ENCODE data around the gene APPL1.
A peak's percentile ranks its signal among the peaks of the same experiment; 100 is the strongest.

APPL1 gene

DNA sequence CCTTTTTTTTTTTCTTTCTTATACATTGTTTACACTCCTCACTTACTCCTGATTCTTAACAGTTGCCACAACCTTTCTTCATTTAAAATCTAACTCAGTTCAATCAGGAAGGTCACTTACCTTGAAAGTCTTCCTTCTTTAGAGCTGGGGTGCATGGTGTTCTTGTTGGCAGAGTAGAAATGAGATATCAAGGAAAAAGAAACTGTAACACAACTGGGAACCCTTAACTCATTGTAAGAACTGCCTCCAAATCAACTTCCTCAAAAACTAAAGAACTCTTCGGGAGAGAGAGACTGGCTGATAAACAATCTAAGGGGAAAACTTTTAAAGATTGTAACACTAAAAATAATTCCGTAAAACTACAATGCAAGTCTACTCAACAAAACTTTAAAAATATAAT, 1.4 kb upstream of the APPL1 start:
- DNase-seq (ENCODE audit: insufficient read length, low spot score), result no peak
- FAIRE-seq, result no peak

GRCh38 chr3:57227930-57228751, 612 bp downstream of the APPL1 start:
- FAIRE-seq, result peak; percentile 76
- TF ChIP-seq TAF1 (IDR thresholded peaks at IDR 0.05; ENCODE audit: low read depth, low read length) (no peak), POU2F2 (IDR thresholded peaks at IDR 0.05; ENCODE audit: low read depth, low read length) (no peak), SPI1 (IDR thresholded peaks at IDR 0.05; ENCODE audit: low read depth, low read length) (no peak), POLR2A (IDR thresholded peaks at IDR 0.05; ENCODE audit: low read depth, low read length) (no peak), POLR2AphosphoS5 (IDR thresholded peaks at IDR 0.05; ENCODE audit: low read depth, low read length) (no peak), PAX5 (IDR thresholded peaks at IDR 0.05; ENCODE audit: insufficient read depth, low read length, severe bottlenecking) (no peak)
- no peak for DNase-seq (ENCODE audit: insufficient read length, low spot score)

More for the DNA sequence above, 1.4 kb upstream of the APPL1 start:
- no peak for TF ChIP-seq SPI1 (IDR thresholded peaks at IDR 0.05; ENCODE audit: low read depth, low read length)
- TF ChIP-seq POLR2A (IDR thresholded peaks at IDR 0.05; ENCODE audit: low read depth, low read length), result no peak
- TF ChIP-seq POU2F2 (IDR thresholded peaks at IDR 0.05; ENCODE audit: low read depth, low read length), result no peak
- no peak for TF ChIP-seq PAX5 (IDR thresholded peaks at IDR 0.05; ENCODE audit: insufficient read depth, low read length, severe bottlenecking)
- TF ChIP-seq POLR2AphosphoS5 (IDR thresholded peaks at IDR 0.05; ENCODE audit: low read depth, low read length), result no peak
- TF ChIP-seq TAF1 (IDR thresholded peaks at IDR 0.05; ENCODE audit: low read depth, low read length), result no peak

GRCh38 chr3:57230006-57230405, 2.5 kb downstream of the APPL1 start:
- no peak for TF ChIP-seq TAF1 (IDR thresholded peaks at IDR 0.05; ENCODE audit: low read depth, low read length)
- TF ChIP-seq POU2F2 (IDR thresholded peaks at IDR 0.05; ENCODE audit: low read depth, low read length), result no peak
- no peak for TF ChIP-seq POLR2AphosphoS5 (IDR thresholded peaks at IDR 0.05; ENCODE audit: low read depth, low read length)
- no peak for TF ChIP-seq SPI1 (IDR thresholded peaks at IDR 0.05; ENCODE audit: low read depth, low read length)
- TF ChIP-seq PAX5 (IDR thresholded peaks at IDR 0.05; ENCODE audit: insufficient read depth, low read length, severe bottlenecking), result no peak
- no peak for TF ChIP-seq POLR2A (IDR thresholded peaks at IDR 0.05; ENCODE audit: low read depth, low read length)
- no peak for DNase-seq (ENCODE audit: insufficient read length, low spot score)
- FAIRE-seq, result no peak

- FAIRE-seq, result no peak
- DNase-seq (ENCODE audit: insufficient read length, low spot score), result no peak
- TF ChIP-seq POLR2A (IDR thresholded peaks at IDR 0.05; ENCODE audit: low read depth, low read length) (no peak), POU2F2 (IDR thresholded peaks at IDR 0.05; ENCODE audit: low read depth, low read length) (no peak), POLR2AphosphoS5 (IDR thresholded peaks at IDR 0.05; ENCODE audit: low read depth, low read length) (no peak), PAX5 (IDR thresholded peaks at IDR 0.05; ENCODE audit: insufficient read depth, low read length, severe bottlenecking) (no peak), SPI1 (IDR thresholded peaks at IDR 0.05; ENCODE audit: low read depth, low read length) (no peak), TAF1 (IDR thresholded peaks at IDR 0.05; ENCODE audit: low read depth, low read length) (no peak)
Observed at GRCh38 chr3:57233799-57234198, 6.3 kb downstream of the APPL1 start.

GRCh38 chr3:57234613-57235575, 7.4 kb downstream of the APPL1 start:
- FAIRE-seq (peak; percentile 73), DNase-seq (ENCODE audit: insufficient read length, low spot score) (no peak)
- TF ChIP-seq TAF1 (IDR thresholded peaks at IDR 0.05; ENCODE audit: low read depth, low read length), result no peak
- TF ChIP-seq POLR2AphosphoS5 (IDR thresholded peaks at IDR 0.05; ENCODE audit: low read depth, low read length), result no peak
- no peak for TF ChIP-seq PAX5 (IDR thresholded peaks at IDR 0.05; ENCODE audit: insufficient read depth, low read length, severe bottlenecking)
- TF ChIP-seq SPI1 (IDR thresholded peaks at IDR 0.05; ENCODE audit: low read depth, low read length), result no peak
- no peak for TF ChIP-seq POU2F2 (IDR thresholded peaks at IDR 0.05; ENCODE audit: low read depth, low read length)
- TF ChIP-seq POLR2A (IDR thresholded peaks at IDR 0.05; ENCODE audit: low read depth, low read length), result no peak

DNA sequence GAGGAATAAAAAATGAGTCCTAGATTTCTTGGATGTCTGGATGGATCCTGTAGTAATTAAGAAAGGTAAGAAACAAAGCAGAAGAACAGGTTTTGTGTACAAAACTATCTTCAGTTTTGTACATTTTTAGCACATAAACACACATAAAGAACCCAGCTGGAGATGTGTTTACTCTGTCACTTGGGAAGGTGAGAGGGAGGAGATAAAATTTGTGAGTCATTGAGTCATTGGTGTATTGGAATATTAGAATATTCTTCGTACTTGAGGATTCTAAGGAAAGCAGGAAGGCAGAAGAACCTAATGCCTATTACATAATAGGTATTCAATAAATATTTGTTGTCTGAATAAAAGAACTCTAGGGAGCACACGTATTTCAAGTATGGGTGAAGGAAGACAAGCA, 17.4 kb downstream of the APPL1 start:
- DNase-seq (ENCODE audit: insufficient read length, low spot score) (no peak), FAIRE-seq (no peak)
- TF ChIP-seq POLR2AphosphoS5 (IDR thresholded peaks at IDR 0.05; ENCODE audit: low read depth, low read length) (no peak), TAF1 (IDR thresholded peaks at IDR 0.05; ENCODE audit: low read depth, low read length) (no peak), POLR2A (IDR thresholded peaks at IDR 0.05; ENCODE audit: low read depth, low read length) (no peak), SPI1 (IDR thresholded peaks at IDR 0.05; ENCODE audit: low read depth, low read length) (no peak), POU2F2 (IDR thresholded peaks at IDR 0.05; ENCODE audit: low read depth, low read length) (no peak), PAX5 (IDR thresholded peaks at IDR 0.05; ENCODE audit: insufficient read depth, low read length, severe bottlenecking) (no peak)

GRCh38 chr3:57252404-57252803, 24.9 kb downstream of the APPL1 start:
- no peak for TF ChIP-seq SPI1 (IDR thresholded peaks at IDR 0.05; ENCODE audit: low read depth, low read length)
- TF ChIP-seq POU2F2 (IDR thresholded peaks at IDR 0.05; ENCODE audit: low read depth, low read length), result no peak
- TF ChIP-seq PAX5 (IDR thresholded peaks at IDR 0.05; ENCODE audit: insufficient read depth, low read length, severe bottlenecking), result no peak
- TF ChIP-seq TAF1 (IDR thresholded peaks at IDR 0.05; ENCODE audit: low read depth, low read length), result no peak
- no peak for TF ChIP-seq POLR2AphosphoS5 (IDR thresholded peaks at IDR 0.05; ENCODE audit: low read depth, low read length)
- no peak for TF ChIP-seq POLR2A (IDR thresholded peaks at IDR 0.05; ENCODE audit: low read depth, low read length)
- FAIRE-seq (no peak), DNase-seq (ENCODE audit: insufficient read length, low spot score) (no peak)

DNA sequence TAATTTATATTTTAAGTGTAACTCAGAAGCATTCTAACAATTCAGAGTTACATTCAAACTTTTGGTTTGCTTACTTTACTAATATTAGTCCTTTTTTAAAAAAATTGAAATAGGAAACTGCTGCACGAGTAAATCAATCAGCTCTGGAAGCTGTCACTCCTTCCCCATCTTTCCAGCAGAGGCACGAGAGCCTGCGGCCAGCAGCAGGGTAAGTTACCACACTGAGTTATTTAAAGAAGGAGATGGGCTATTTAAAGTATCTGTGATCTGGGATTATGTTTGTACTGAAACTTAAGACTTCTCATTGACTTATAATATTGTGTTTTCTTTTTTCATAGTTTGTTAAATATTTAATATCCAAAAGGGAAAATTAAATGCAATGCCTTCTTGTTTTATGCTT, 29.3 kb downstream of the APPL1 start:
- DNase-seq (ENCODE audit: insufficient read length, low spot score), result no peak
- TF ChIP-seq POLR2AphosphoS5 (IDR thresholded peaks at IDR 0.05; ENCODE audit: low read depth, low read length) (no peak), POU2F2 (IDR thresholded peaks at IDR 0.05; ENCODE audit: low read depth, low read length) (no peak), SPI1 (IDR thresholded peaks at IDR 0.05; ENCODE audit: low read depth, low read length) (no peak), TAF1 (IDR thresholded peaks at IDR 0.05; ENCODE audit: low read depth, low read length) (no peak), POLR2A (IDR thresholded peaks at IDR 0.05; ENCODE audit: low read depth, low read length) (no peak), PAX5 (IDR thresholded peaks at IDR 0.05; ENCODE audit: insufficient read depth, low read length, severe bottlenecking) (no peak)
- no peak for FAIRE-seq

DNA sequence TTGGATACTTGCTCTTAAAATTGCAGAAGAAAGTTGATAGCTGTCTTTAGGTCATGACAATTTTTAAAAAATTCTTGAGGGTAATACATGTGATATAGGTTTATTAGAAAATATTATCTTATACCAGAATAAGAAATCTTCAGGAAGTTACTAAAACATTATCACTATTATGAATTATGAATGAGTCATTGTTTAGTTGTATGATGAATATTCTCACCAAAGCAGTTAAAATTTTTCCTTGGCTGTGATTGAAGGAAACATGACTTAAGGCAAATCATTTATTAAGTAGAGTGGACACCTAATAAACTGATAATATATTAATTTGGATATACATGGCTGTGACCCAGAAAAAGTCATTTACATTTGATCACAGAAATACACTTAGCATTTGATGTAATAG, 30.1 kb downstream of the APPL1 start:
- FAIRE-seq, result no peak
- no peak for DNase-seq (ENCODE audit: insufficient read length, low spot score)
- TF ChIP-seq POLR2AphosphoS5 (IDR thresholded peaks at IDR 0.05; ENCODE audit: low read depth, low read length) (no peak), SPI1 (IDR thresholded peaks at IDR 0.05; ENCODE audit: low read depth, low read length) (no peak), POLR2A (IDR thresholded peaks at IDR 0.05; ENCODE audit: low read depth, low read length) (no peak), TAF1 (IDR thresholded peaks at IDR 0.05; ENCODE audit: low read depth, low read length) (no peak), PAX5 (IDR thresholded peaks at IDR 0.05; ENCODE audit: insufficient read depth, low read length, severe bottlenecking) (no peak)
